CD4-positive, alpha-beta T cell (primary cell): ENCODE results near the gene GANC. TPM values are rescaled to one million over a fixed set of nuclear protein-coding genes. Genes with fewer than 3 reads are reported as not detected.

ENCODE experiments used
- ATAC-seq: fragments of 200-7000 bp; cut with Tn5 transposase; one replicate; pipeline ENCODE4 v1.10.0; 2022; ENCODE audit warnings: mild to moderate bottlenecking; ENCODE audit not compliant: poor library complexity
- CTCF ChIA-PET: fragments of 350-600 bp; sonication (Branson Sonifier 250); formaldehyde crosslinking; loops from one replicate; lab custom pipeline; 2021; ENCODE audit warnings: antibody characterized with exemption, inconsistent platforms; lab: Charles Lee
- POLR2A ChIA-PET: fragments of 350-600 bp; sonication (Branson Sonifier 250); formaldehyde crosslinking; loops from one replicate; lab custom pipeline; 2021; ENCODE audit warnings: antibody characterized with exemption, inconsistent platforms; lab: Charles Lee
- DNase-seq, 14 experiments: peaks; one replicate each; pipeline ENCODE4 v3.0.0-alpha.2; 2013 to 2020; ENCODE audit warnings: mixed read lengths in 2 of 14
- H3K27ac ChIP-seq, 2 donors: one replicate each; pipeline versions ENCODE4 v1.5.1 to v1.7.0; 2013; ENCODE audit warnings: low read length in 2 of 2, low read depth in 1 of 2, mild to moderate bottlenecking in 1 of 2
- H3K27me3 ChIP-seq, 2 experiments: 1 replicate in 1 of 2; 2 replicates in 1 of 2; pipeline versions ENCODE4 v1.6.1 to v1.7.0; 2013; ENCODE audit warnings: low read length in 2 of 2, control low read depth in 1 of 2, mild to moderate bottlenecking in 1 of 2, moderate library complexity in 1 of 2; ENCODE audit not compliant: insufficient read depth in 2 of 2, control insufficient read depth in 1 of 2
- H3K36me3 ChIP-seq: one replicate; pipeline ENCODE4 v1.6.1; 2013; ENCODE audit warnings: low read length, control low read depth; ENCODE audit not compliant: insufficient read depth
- H3K4me1 ChIP-seq: one replicate; pipeline ENCODE4 v1.6.1; 2013; ENCODE audit warnings: low read length, control low read depth; ENCODE audit not compliant: insufficient read depth
- H3K4me3 ChIP-seq: one replicate; pipeline ENCODE4 v1.5.1; 2013; ENCODE audit warnings: mild to moderate bottlenecking, low read length, moderate library complexity
- H3K9me3 ChIP-seq, 2 experiments: 1 replicate in 1 of 2; 2 replicates in 1 of 2; pipeline versions ENCODE4 v1.6.1 to v1.7.0; 2013; ENCODE audit warnings: low read length in 2 of 2, mild to moderate bottlenecking in 2 of 2, control low read depth in 1 of 2, moderate library complexity in 1 of 2; ENCODE audit not compliant: control insufficient read depth in 1 of 2, insufficient read depth in 1 of 2
- H3K27ac Mint-ChIP-seq: one replicate; pipeline ENCODE4 v1.8.0; 2020; ENCODE audit warnings: mixed read lengths
- H3K27me3 Mint-ChIP-seq: one replicate; pipeline ENCODE4 v1.8.0; 2021; ENCODE audit warnings: mixed read lengths
- H3K36me3 Mint-ChIP-seq: one replicate; pipeline ENCODE4 v1.8.0; 2021; ENCODE audit warnings: low read depth, mixed read lengths
- H3K4me1 Mint-ChIP-seq: one replicate; pipeline ENCODE4 v1.8.0; 2021; ENCODE audit warnings: low read depth, mixed read lengths
- H3K4me3 Mint-ChIP-seq: one replicate; pipeline ENCODE4 v1.8.0; 2020; ENCODE audit warnings: mild to moderate bottlenecking, mixed read lengths
- H3K9me3 Mint-ChIP-seq: one replicate; pipeline ENCODE4 v1.8.0; 2020; ENCODE audit warnings: mixed read lengths
- intact Hi-C, 2 experiments: fragments of 100-400 bp; cut with DNase I in 1 of 2; cut with micrococcal nuclease in 1 of 2; formaldehyde crosslinking; loops; one replicate each; pipeline versions ENCODE4 v1.15.1 to v1.9.0; 2023 to 2025; cut with DNase I, micrococcal nuclease
- total RNA-seq, 174 experiments: library from RNA in 2 of 174; stranded (reverse) in 2 of 174; gene quantifications; one replicate each; pipeline ENCODE4 v1.2.3 and lab custom pipeline; 2021 to 2026
- TF ChIP-seq, protein P1 (sequence below): fragments of 200-600 bp; IDR thresholded peaks from one replicate; pipeline ENCODE4 v1.8.0; 2022; ENCODE audit warnings: antibody characterized with exemption, mild to moderate bottlenecking

GANC gene
- total RNA-seq, 2 experiments from 2014 or later, result 22.3 to 23.9 TPM

GRCh38 chr15:42384597-42384996 is 111.6 kb downstream of the GANC start:
- no peaks in the 10 kb centered on the region for H3K4me1 ChIP-seq
- no peak overlapping the region for H3K27ac Mint-ChIP-seq
- H3K27ac ChIP-seq, result no peak overlapping the region
- DNase-seq (no peak), ATAC-seq (no peak)
- H3K36me3 ChIP-seq, result no peaks in the 10 kb centered on the region
- H3K9me3 ChIP-seq, result peaks cover 0 to 4% of the 10 kb centered on the region in 2 experiments
- no peak overlapping the region for H3K4me3 ChIP-seq
- POLR2A ChIA-PET, result interaction anchor here (0.9 kb wide), 1 partner anchor 10 kb away, joined by 3 read pairs; no protein-coding TSS in a partner anchor
- no peaks in the 10 kb centered on the region for H3K27me3 Mint-ChIP-seq
- peaks cover 19% of the 10 kb centered on the region for H3K36me3 Mint-ChIP-seq
- H3K4me3 Mint-ChIP-seq, result no peak overlapping the region
- TF ChIP-seq, protein P1, sequence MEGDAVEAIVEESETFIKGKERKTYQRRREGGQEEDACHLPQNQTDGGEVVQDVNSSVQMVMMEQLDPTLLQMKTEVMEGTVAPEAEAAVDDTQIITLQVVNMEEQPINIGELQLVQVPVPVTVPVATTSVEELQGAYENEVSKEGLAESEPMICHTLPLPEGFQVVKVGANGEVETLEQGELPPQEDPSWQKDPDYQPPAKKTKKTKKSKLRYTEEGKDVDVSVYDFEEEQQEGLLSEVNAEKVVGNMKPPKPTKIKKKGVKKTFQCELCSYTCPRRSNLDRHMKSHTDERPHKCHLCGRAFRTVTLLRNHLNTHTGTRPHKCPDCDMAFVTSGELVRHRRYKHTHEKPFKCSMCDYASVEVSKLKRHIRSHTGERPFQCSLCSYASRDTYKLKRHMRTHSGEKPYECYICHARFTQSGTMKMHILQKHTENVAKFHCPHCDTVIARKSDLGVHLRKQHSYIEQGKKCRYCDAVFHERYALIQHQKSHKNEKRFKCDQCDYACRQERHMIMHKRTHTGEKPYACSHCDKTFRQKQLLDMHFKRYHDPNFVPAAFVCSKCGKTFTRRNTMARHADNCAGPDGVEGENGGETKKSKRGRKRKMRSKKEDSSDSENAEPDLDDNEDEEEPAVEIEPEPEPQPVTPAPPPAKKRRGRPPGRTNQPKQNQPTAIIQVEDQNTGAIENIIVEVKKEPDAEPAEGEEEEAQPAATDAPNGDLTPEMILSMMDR, result no peak
- no peaks in the 10 kb centered on the region for H3K27me3 ChIP-seq
- CTCF ChIA-PET, result no interaction called here
- H3K9me3 Mint-ChIP-seq, result no peaks in the 10 kb centered on the region
- intact Hi-C loops, result no loop called here
- no peaks in the 10 kb centered on the region for H3K4me1 Mint-ChIP-seq

- DNase-seq (peak in 2 of 14 experiments; percentile 11 to 19), ATAC-seq (no peak)
- no peaks in the 10 kb centered on the region for H3K27me3 Mint-ChIP-seq
- peaks cover 17% of the 10 kb centered on the region for H3K36me3 Mint-ChIP-seq
- no peaks in the 10 kb centered on the region for H3K9me3 ChIP-seq
- intact Hi-C loops, result no loop called here
- no peaks in the 10 kb centered on the region for H3K27me3 ChIP-seq
- TF ChIP-seq, protein P1, result no peak
- H3K27ac ChIP-seq, result no peak overlapping the region
- H3K4me3 Mint-ChIP-seq, result no peak overlapping the region
- no peaks in the 10 kb centered on the region for H3K4me1 Mint-ChIP-seq
- no peaks in the 10 kb centered on the region for H3K4me1 ChIP-seq
- H3K36me3 ChIP-seq, result no peaks in the 10 kb centered on the region
- H3K27ac Mint-ChIP-seq, result no peak overlapping the region
- no peaks in the 10 kb centered on the region for H3K9me3 Mint-ChIP-seq
- ChIA-PET CTCF (no interaction called here), POLR2A (interaction anchor here (0.9 kb wide), 1 partner anchor 11 kb away, joined by 3 read pairs; no protein-coding TSS in a partner anchor)
- no peak overlapping the region for H3K4me3 ChIP-seq
Measured at GRCh38 chr15:42385206-42385979, 112.4 kb downstream of the GANC start.

DNA sequence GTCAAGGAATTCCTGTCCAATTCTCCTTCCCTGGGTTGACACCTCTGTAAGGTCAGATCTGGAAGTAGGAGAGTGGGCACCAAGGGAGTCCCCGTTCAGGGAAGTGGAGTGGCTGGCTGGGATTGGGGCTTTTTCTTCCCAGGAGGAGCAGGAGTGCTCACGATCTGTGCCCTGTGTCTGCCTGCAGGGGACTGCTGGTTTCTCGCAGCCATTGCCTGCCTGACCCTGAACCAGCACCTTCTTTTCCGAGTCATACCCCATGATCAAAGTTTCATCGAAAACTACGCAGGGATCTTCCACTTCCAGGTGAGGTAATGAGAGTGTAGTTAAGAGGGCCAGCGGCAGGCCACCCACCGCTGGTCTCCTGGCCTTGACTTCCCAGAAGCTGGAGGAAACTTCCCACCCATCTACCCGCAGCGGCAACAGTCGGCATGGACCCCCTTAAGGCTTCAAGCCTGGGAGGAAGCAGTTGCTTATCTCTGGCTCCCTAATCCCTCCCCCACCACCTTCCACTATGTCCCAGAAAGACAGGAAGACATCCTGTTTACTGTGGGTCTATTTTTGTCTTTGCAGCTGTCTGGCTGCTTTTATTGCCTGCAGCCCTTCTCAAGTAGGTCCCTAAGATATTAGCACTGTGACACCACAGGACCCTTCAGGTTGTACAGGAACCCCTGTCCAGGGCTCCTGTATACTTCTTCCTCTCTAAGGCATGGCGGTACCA is 113.1 kb downstream of the GANC start:
- POLR2A ChIA-PET, result no interaction called here
- TF ChIP-seq, protein P1, result no peak
- ATAC-seq, result no peak
- Mint-ChIP-seq H3K4me1 (no peaks in the 10 kb centered on the region), H3K4me3 (no peak overlapping the region), H3K9me3 (no peaks in the 10 kb centered on the region), H3K27me3 (no peaks in the 10 kb centered on the region), H3K27ac (no peak overlapping the region), H3K36me3 (peaks cover 17% of the 10 kb centered on the region)
- H3K4me3 ChIP-seq, result no peak overlapping the region
- no peaks in the 10 kb centered on the region for H3K36me3 ChIP-seq
- no peak for DNase-seq
- intact Hi-C loops, result no loop called here
- H3K27me3 ChIP-seq, result no peaks in the 10 kb centered on the region
- H3K27ac ChIP-seq, result no peak overlapping the region
- H3K9me3 ChIP-seq, result no peaks in the 10 kb centered on the region
- CTCF ChIA-PET, result no interaction called here
- no peaks in the 10 kb centered on the region for H3K4me1 ChIP-seq
